Activated naive CD4-positive, alpha-beta T cell treated with anti-CD3 and anti-CD28 coated beads for 36 hours (primary cell): Measurements from ENCODE around the gene AHCY. TPM values are rescaled to one million over a fixed set of nuclear protein-coding genes. Genes with fewer than 3 reads are reported as not detected.
"Not testable (repeated sequence)": the region's sequence is repeated elsewhere in the genome, so short reads cannot be mapped to it uniquely, and the experiment has no call there.

Experiments used
- CTCF ChIA-PET: fragments of 350-600 bp; sonication (Branson Sonifier 250); formaldehyde crosslinking; loops from one replicate; lab custom pipeline; 2021; ENCODE audit warnings: antibody characterized with exemption; lab: Charles Lee
- DNase-seq: peaks from one replicate; pipeline ENCODE4 v3.0.0-alpha.2; 2020
- H3K27ac Mint-ChIP-seq: one replicate; pipeline ENCODE4 v1.8.0; 2021; ENCODE audit warnings: mild to moderate bottlenecking, mixed read lengths
- H3K27me3 Mint-ChIP-seq: one replicate; pipeline ENCODE4 v1.8.0; 2021; ENCODE audit warnings: low read depth, mixed read lengths
- H3K36me3 Mint-ChIP-seq: one replicate; pipeline ENCODE4 v1.8.0; 2021; ENCODE audit warnings: low read depth, mixed read lengths
- H3K4me1 Mint-ChIP-seq: one replicate; pipeline ENCODE4 v1.8.0; 2021; ENCODE audit warnings: low read depth, mixed read lengths
- H3K4me3 Mint-ChIP-seq: one replicate; pipeline ENCODE4 v1.8.0; 2021; ENCODE audit warnings: mild to moderate bottlenecking, moderate library complexity, mixed read lengths
- H3K9me3 Mint-ChIP-seq: one replicate; pipeline ENCODE4 v1.8.0; 2021; ENCODE audit warnings: mixed read lengths
- intact Hi-C: fragments of 100-400 bp; cut with micrococcal nuclease; formaldehyde crosslinking; loops from one replicate; pipeline ENCODE4 v1.15.1; 2023
- total RNA-seq, 2 experiments: library from RNA; stranded (reverse); gene quantifications; one replicate each; pipeline ENCODE4 v1.2.3, GENCODE V29; 2021

AHCY gene
- total RNA-seq: 100 to 1,000 TPM; 258 to 261 TPM

- DNase-seq: peak; percentile 95
- H3K36me3 Mint-ChIP-seq: peaks cover 9% of the 10 kb centered on the region
- no peaks in the 10 kb centered on the region for H3K9me3 Mint-ChIP-seq
- peak within 1 kb of the TSS; percentile 84 for H3K4me3 Mint-ChIP-seq
- peak within 1 kb of the TSS; percentile 86 for H3K27ac Mint-ChIP-seq
- H3K4me1 Mint-ChIP-seq: peaks cover 4% of the 10 kb centered on the region
- intact Hi-C loops: loop anchor here (1.0 to 5.0 kb wide), 11 partner anchors 60 to 1561 kb away; partner anchors contain the start of genes CHMP4B, COMMD7, DYNLRB1 and EDEM2
- CTCF ChIA-PET: interaction anchor here (0.6 to 2.6 kb wide), 8 partner anchors 8 to 214 kb away, joined by 3 to 15 read pairs (median 4); partner anchors contain the start of genes DYNLRB1 and ITCH
- H3K27me3 Mint-ChIP-seq: no peaks in the 10 kb centered on the region
Observed at GRCh38 chr20:34302723-34303533, at the start of gene AHCY. TSS of gene AHCY (minus strand) at chr20:34303355. CDS start at chr20:34303270, 85 bp downstream.

- Mint-ChIP-seq H3K27ac (no peak overlapping the region), H3K4me1 (no peaks in the 10 kb centered on the region), H3K36me3 (no peaks in the 10 kb centered on the region), H3K9me3 (no peaks in the 10 kb centered on the region), H3K4me3 (no peak overlapping the region), H3K27me3 (no peaks in the 10 kb centered on the region)
- CTCF ChIA-PET: interaction anchor here (1.0 to 1.3 kb wide), 3 partner anchors 35 to 38 kb away, joined by 3 to 5 read pairs (median 3); no protein-coding TSS in a partner anchor
- intact Hi-C loops: no loop called here
- no peak for DNase-seq
Observed at GRCh38 chr20:34350095-34350494, 46.9 kb upstream of the AHCY start.

- Mint-ChIP-seq H3K9me3 (no peaks in the 10 kb centered on the region), H3K27me3 (no peaks in the 10 kb centered on the region), H3K4me1 (no peaks in the 10 kb centered on the region), H3K36me3 (no peaks in the 10 kb centered on the region), H3K27ac (no peak overlapping the region), H3K4me3 (no peak overlapping the region)
- no peak for DNase-seq
- intact Hi-C loops: no loop called here
- CTCF ChIA-PET: no interaction called here
Observed at GRCh38 chr20:34347571-34347970, 44.4 kb upstream of the AHCY start.

GRCh38 chr20:34346533-34346865 lies 43.3 kb upstream of the AHCY start:
- H3K4me3 Mint-ChIP-seq, H3K4me1 Mint-ChIP-seq, DNase-seq, H3K9me3 Mint-ChIP-seq, intact Hi-C loops, H3K27me3 Mint-ChIP-seq, H3K27ac Mint-ChIP-seq, H3K36me3 Mint-ChIP-seq: not testable (repeated sequence)
- CTCF ChIA-PET: interaction anchor here (1.5 kb wide), 1 partner anchor 34 kb away, joined by 4 read pairs; no protein-coding TSS in a partner anchor

DNA sequence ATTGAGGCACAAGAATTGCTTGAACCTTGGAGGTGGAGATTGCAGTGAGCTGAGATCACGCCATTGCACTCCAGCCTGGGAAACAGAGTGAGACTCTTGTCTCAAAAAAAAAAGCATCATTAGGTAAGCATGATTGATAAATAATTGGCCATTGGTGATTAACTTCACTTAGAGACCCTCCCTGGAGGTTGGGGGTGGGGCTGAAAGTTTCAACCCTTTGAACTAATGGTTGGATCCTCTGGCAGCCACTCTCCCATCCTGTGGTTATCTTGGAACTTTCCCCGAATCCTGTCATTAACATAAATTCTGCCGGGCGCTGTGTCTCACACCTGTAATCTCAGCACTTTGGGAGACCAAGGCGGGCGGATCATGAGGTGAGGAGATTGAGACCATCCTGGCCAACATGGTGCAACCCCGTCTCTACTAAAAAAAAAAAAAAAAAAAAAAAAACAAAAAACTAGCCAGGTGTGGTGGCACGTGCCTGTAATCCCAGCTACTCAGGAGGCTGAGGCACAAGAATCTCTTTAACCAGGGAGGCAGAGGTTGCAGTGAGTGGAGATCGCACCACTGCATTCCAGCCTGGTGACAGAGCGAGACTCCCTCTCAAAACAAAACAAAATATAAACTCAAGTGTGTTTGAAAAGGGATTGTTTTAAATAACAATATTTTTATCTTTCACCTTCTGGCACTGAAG lies 42.8 kb upstream of the AHCY start:
- intact Hi-C loops, H3K4me1 Mint-ChIP-seq, H3K27me3 Mint-ChIP-seq, H3K4me3 Mint-ChIP-seq, H3K36me3 Mint-ChIP-seq, H3K9me3 Mint-ChIP-seq, DNase-seq, H3K27ac Mint-ChIP-seq: not testable (repeated sequence)
- CTCF ChIA-PET: interaction anchor here (1.5 kb wide), 1 partner anchor 33 kb away, joined by 4 read pairs; no protein-coding TSS in a partner anchor

GRCh38 chr20:34345402-34345736 lies 42.2 kb upstream of the AHCY start:
- Mint-ChIP-seq H3K27ac (no peak overlapping the region), H3K27me3 (no peaks in the 10 kb centered on the region), H3K4me3 (no peak overlapping the region), H3K4me1 (no peaks in the 10 kb centered on the region), H3K9me3 (no peaks in the 10 kb centered on the region), H3K36me3 (no peaks in the 10 kb centered on the region)
- DNase-seq: no peak
- intact Hi-C loops: no loop called here
- CTCF ChIA-PET: interaction anchor here (1.5 kb wide), 1 partner anchor 32 kb away, joined by 4 read pairs; no protein-coding TSS in a partner anchor

DNA sequence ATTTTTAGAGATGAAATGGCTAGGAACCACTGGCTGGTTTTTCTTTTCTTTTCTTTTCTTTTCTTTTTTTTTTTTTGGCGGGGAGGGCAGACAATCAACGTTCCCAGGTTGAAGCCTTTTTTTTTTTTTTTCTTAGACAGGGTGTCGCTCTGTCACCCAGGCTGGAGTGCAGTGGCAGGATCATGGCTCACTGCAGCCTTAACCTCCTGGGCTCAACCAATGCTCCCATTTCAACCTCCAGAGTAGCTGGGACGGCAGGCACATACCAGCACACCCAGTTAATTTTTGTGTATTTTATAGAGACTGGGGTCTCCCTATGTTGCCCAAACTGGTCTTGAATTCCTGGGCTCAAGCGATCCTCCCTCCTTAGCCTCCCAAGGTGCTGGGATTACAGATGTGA lies 41.1 kb upstream of the AHCY start:
- H3K4me1 Mint-ChIP-seq: no peaks in the 10 kb centered on the region
- no peak overlapping the region for H3K4me3 Mint-ChIP-seq
- no peak for DNase-seq
- no peaks in the 10 kb centered on the region for H3K27me3 Mint-ChIP-seq
- no peaks in the 10 kb centered on the region for H3K36me3 Mint-ChIP-seq
- no peaks in the 10 kb centered on the region for H3K9me3 Mint-ChIP-seq
- CTCF ChIA-PET: no interaction called here
- H3K27ac Mint-ChIP-seq: no peak overlapping the region
- intact Hi-C loops: no loop called here

- no peak overlapping the region for H3K4me3 Mint-ChIP-seq
- H3K4me1 Mint-ChIP-seq: no peaks in the 10 kb centered on the region
- intact Hi-C loops: no loop called here
- H3K9me3 Mint-ChIP-seq: no peaks in the 10 kb centered on the region
- H3K27me3 Mint-ChIP-seq: no peaks in the 10 kb centered on the region
- no peak overlapping the region for H3K27ac Mint-ChIP-seq
- CTCF ChIA-PET: interaction anchor here (0.6 kb wide), 1 partner anchor 405 kb away, joined by 6 read pairs; no protein-coding TSS in a partner anchor
- no peaks in the 10 kb centered on the region for H3K36me3 Mint-ChIP-seq
- DNase-seq: no peak
Observed at GRCh38 chr20:34343458-34344211, 40.5 kb upstream of the AHCY start.

GRCh38 chr20:34341199-34341598 lies 38.0 kb upstream of the AHCY start:
- intact Hi-C loops, H3K4me1 Mint-ChIP-seq, H3K9me3 Mint-ChIP-seq, H3K27me3 Mint-ChIP-seq, H3K27ac Mint-ChIP-seq, DNase-seq, H3K4me3 Mint-ChIP-seq, H3K36me3 Mint-ChIP-seq: not testable (repeated sequence)
- CTCF ChIA-PET: interaction anchor here (0.7 kb wide), 1 partner anchor 44 kb away, joined by 6 read pairs; no protein-coding TSS in a partner anchor

DNA sequence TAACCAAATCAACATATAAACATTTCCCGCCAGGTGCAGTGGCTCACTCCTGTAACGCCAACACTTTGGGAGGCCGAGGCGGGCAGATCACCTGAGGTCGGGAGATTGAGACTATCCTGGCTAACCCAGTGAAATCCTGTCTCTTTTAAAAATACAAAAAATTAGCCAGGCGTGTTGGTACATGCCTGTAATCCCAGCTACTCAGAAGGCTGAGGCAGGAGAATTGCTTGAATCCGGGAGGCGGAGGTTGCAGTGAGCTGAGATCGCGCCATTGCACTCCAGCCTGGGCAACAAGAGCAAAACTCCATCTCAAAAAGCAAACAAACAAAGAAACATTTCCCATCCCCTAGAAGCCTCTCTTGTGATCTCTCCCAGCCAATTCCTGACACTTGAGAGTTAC lies 37.6 kb upstream of the AHCY start:
- H3K4me3 Mint-ChIP-seq, H3K27me3 Mint-ChIP-seq, DNase-seq, intact Hi-C loops, H3K36me3 Mint-ChIP-seq, H3K4me1 Mint-ChIP-seq, H3K9me3 Mint-ChIP-seq, CTCF ChIA-PET, H3K27ac Mint-ChIP-seq: not testable (repeated sequence)

GRCh38 chr20:34337982-34338726 lies 35.0 kb upstream of the AHCY start:
- no peaks in the 10 kb centered on the region for H3K4me1 Mint-ChIP-seq
- no peak for DNase-seq
- no peak overlapping the region for H3K27ac Mint-ChIP-seq
- H3K27me3 Mint-ChIP-seq: no peaks in the 10 kb centered on the region
- CTCF ChIA-PET: interaction anchor here (0.6 to 2.0 kb wide), 3 partner anchors 25 to 427 kb away, joined by 3 to 9 read pairs (median 3); no protein-coding TSS in a partner anchor
- no peaks in the 10 kb centered on the region for H3K9me3 Mint-ChIP-seq
- no peak overlapping the region for H3K4me3 Mint-ChIP-seq
- intact Hi-C loops: no loop called here
- no peaks in the 10 kb centered on the region for H3K36me3 Mint-ChIP-seq
